CD1c-positive myeloid dendritic cell (primary cell): ENCODE results near the gene LYPD8.
"Not testable (repeated sequence)": the region's sequence is repeated elsewhere in the genome, so short reads cannot be mapped to it uniquely, and the experiment has no call there.

ENCODE experiments used
- DNase-seq: peaks from one replicate; pipeline ENCODE4 v3.0.0-alpha.2; 2016; ENCODE audit errors: extremely low spot score

LYPD8 gene, protein sequence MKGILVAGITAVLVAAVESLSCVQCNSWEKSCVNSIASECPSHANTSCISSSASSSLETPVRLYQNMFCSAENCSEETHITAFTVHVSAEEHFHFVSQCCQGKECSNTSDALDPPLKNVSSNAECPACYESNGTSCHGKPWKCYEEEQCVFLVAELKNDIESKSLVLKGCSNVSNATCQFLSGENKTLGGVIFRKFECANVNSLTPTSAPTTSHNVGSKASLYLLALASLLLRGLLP

DNA sequence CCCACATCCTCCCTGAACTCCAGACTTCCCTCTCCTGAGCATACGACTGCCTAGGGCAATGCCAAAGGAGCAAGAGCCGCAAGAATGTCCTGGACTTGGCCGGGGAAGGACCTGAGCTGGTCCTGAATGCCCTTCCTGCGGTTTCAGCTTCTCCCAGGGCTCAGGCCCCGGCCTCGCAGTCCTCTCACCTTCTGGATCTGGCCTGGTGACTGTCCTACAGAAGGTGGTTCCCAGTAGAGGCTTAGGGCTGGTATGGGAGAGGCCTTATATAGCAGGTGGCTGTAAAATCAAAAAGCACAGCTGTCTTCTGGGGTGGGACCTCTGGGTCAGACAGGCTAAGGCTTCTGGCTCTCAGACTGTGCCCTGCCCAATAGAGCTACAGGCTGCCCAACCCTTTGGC, at the start of gene LYPD8:
LYPD8 (minus strand) TSS at position 243 of the 400 bp plus-strand sequence. CDS start 4,678 bp downstream, outside the sequence.
- no peak for DNase-seq

DNA sequence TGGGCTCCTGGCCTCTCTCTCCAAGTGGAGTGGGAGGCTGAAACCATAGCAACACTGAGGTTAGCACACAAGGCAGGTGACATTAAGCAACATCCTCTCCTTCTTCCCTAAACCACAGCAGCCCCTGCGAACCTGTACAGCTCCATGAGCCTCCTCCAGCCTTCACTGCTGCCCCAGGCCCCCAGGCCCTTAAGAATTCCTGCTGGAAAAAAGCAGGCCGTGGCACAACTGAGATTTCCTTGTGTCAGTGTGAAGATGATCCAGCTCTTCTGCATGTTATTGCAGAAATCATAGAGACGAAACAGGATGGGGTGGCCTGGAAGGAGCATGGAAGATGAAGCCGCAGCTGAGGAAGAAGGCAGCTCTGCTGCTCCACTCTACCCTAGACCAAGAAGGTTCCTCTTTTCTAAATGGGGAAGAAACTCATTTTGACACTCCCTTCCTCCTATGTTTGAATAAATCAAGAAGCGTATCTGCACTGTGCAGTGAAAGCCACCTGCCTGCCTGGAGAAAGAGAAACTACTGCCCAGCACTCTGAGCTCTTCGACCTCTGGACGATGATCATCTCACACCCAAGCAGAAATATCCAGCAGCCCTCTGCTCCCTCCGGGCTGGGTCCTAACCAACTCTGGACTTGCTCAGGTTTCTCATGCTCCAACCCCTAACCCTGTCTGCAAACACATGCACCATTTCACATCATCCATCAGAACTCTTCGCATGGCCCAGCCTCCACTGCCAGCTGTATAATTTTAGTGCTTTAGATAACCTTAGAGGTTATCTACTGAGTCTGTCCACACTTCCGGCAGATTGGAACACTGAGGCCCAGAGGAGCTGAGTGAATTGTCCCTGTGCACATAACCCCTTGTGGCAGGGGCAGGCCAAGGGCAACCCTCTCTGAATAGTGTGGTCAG, 49.5 kb upstream of the LYPD8 start:
- DNase-seq: peak; percentile 82

DNA sequence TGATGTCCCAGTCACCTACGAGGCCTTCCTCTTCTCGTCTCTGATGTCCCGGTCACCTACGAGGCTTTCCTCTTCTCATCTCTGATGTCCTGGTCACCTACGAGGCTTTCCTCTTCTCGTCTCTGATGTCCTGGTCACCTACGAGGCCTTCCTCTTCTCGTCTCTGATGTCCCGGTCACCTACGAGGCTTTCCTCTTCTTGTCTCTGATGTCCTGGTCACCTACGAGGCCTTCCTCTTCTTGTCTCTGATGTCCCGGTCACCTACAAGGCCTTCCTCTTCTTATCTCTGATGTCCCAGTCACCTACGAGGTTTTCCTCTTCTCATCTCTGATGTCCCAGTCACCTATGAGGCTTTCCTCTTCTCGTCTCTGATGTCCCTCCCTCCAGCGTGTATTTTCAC, 47.9 kb upstream of the LYPD8 start:
- DNase-seq: not testable (repeated sequence)

DNA sequence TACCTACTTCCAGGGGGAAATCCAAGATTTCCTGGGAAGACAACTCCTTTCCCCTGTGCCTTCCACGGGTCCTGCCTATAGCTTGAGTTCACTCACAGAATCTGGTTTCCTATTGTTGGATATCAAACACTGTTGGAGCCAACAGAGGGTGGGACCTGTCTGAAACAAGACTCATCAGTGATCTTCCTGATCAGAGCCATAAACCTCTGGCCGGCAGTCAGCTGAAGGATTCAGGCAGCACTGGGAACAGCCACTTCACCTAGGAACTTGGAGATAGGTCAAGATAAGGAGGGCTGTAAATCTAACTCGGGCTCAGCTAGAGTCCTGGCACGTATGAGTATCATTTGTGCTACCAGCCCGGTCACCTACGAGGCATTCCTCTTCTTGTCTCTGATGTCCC, 46.9 kb upstream of the LYPD8 start:
- no peak for DNase-seq

DNA sequence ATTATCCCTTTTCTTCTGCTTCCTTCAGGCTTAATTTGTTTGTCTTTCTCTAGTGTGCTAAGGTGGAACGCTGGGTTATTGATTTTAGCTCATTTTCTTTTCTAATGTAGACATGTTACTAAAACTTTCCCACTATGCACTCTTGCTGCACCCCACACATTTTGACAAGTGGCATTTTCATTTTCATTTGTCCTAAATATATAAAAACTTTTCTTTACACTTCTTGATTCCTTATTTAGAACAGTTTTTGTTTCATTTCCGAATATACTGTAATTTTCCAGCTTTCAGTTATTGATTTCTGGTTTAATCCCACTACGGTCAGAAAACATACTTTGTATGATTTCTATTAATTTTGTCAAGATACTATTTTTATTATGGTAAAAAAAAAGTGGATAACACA, 44.9 kb upstream of the LYPD8 start:
- no peak for DNase-seq

DNA sequence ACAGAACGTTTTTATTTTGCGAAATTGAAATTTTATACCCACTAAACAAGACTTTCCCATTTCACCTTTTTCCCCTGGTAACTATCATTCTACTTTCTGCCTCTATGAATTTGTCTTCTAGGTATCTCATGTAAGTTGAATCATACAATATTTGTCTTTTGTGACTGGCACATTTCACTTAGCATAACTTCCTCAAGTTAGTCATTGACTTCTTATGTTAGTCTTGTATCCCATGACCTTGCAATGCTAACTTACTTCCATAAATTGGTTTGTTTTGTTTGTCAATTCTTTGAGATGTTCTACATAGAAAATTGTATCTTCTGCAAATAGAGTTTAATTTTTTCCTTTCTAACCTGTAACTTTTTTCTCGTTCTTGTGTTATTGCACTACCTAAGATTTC, 43.2 kb upstream of the LYPD8 start:
- DNase-seq: peak; percentile 47

DNA sequence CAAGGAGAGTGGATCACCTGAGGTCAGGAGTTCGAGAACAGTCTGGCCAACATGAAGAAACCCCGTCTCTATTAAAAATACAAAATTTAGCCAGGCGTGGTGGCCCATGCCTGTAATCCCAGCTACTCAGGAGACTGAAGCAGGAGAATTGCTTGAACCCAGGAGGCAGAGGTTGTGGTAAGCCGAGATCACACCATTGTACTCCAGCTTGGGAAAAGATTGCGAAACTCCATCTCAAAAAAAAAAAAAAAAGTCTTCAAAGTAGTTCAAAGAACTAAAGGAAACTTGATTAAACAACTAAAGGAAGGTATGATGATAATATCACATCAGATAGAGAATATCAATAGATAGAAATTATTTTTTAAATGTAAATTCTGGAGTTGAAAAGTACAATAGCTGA, 39.1 kb upstream of the LYPD8 start:
- not testable (repeated sequence) for DNase-seq

DNA sequence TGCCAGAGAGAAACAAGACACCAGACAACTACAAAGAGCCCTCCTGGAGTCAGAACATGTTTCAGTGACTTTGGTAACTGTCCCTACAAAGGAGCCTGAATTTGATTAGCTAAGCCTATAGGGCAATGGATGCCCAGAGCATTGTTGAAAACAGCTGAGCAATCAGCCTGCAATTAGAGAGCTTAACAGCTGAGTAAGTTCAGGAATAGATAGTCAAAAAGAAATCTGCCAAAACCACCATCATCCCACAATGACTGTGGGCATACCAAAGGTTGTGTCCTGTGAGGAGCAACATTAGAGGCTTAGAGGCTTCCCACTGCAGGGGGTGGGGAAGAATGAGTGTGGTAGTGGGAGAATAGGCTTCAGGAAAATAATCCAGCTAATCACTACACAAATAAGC, 38.0 kb upstream of the LYPD8 start:
- DNase-seq: no peak

DNA sequence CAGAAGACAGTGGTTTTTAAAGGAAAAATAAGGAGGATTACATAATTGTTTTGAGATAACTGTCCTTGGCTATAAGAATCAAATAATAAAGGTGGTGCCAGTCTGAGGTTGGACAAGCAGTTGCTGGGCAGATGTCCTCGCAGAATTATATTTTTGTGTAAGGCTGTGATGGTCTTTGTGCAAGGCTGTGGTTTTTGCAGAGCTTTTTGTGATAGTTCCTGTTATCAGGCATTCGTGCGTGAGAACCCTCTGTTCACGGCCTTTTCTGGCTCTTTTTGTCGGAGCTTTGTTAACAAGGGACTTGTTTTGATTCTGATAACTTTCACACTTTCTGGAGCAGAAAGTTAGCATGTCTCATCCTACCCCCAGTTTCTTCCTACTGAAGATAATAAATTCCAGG, 36.8 kb upstream of the LYPD8 start:
- DNase-seq: peak; percentile 63

DNA sequence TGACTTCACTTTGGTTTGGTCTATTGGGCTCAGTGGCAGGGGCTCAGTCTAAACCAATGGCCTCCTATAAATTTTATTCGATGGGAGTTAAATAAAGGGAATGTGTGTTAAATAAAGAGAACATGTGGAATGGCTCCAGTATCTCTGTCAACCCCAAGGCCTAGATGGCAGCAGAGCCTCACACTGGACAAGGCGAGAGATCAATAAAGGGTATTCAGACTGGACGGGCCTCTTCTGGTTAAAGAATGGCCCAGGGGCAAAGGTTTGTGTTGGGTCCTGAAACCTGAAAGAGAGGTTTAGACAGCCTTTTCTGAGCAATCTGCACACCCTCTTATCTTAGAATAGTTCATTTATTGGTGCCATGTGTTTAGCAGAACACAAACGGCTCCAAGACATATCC, 35.5 kb upstream of the LYPD8 start:
- DNase-seq: no peak

DNA sequence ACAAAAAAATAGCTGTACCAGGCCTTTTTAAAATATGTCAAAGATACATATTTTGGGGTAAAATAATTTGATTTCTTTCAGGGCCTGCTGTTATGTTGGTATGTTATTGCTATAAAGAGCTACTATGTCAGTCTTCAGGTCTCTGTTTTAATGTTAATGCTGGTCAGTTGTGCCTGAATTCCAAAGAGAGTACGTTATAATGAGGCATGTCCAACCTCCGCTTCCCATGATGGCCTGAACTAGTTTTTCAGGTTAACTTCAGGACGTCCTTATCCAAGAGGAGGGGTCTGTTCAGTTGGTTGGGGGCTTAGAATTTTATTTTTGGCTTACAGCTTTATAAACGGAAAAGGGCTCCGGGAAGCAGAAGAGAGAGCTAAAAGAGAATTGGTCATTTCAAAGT, 34.9 kb upstream of the LYPD8 start:
- no peak for DNase-seq

DNA sequence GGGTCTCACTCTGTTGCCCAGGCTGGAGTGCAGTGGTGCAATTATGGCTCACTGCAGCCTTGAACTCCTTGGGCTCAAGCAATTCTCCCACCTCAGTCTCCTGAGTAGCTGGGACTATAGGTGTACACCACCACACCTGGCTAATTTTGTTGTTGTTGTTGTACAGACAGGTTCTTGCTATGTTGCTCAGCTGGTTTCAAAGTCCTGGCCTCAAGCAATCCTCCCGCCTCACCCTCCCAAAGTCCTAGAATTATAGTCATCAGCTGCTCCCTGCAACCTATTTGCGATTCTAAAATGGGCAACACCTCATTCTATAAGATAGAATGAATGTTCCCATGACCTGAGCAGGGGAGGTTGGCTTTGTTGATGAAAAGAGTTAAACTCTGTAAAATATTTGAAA, 33.8 kb upstream of the LYPD8 start:
- not testable (repeated sequence) for DNase-seq

DNA sequence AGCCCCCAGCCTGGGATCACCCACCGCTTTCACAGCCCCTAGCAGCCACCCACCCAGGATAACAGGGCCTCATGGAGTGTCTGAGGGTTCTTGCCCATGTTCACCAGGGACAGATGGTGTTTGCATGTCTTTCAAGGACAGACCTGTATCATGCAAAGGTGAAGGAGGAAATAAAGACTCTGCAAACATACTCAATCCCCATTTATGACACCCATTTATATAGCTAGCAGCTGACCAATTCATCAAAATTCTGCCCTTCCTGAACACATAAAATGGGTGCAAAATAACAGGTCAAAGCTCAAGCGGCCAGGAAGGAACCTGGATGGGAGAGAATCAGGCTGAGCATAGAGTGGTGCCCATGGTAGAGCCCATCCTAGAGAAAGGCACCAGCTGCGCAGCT, 32.8 kb upstream of the LYPD8 start:
- no peak for DNase-seq

DNA sequence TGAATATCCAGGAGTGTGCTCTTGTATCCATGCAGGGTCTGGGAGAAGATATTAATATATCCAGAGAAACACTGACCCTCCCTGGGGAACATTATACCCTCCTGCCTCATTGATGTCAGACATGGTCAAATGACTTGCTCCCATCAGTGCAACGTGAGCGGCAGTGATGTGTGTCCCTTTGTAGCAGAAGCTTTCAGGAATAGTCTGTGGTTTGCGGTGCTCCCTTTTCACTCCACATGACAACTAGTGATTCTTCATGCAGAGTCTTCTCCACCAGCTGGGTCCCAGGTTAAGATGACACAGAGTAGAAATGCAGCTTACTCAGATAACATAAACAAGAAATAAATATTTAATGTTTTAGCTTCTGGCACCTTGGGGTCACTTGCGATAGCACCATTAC, 31.9 kb upstream of the LYPD8 start:
- DNase-seq: no peak

DNA sequence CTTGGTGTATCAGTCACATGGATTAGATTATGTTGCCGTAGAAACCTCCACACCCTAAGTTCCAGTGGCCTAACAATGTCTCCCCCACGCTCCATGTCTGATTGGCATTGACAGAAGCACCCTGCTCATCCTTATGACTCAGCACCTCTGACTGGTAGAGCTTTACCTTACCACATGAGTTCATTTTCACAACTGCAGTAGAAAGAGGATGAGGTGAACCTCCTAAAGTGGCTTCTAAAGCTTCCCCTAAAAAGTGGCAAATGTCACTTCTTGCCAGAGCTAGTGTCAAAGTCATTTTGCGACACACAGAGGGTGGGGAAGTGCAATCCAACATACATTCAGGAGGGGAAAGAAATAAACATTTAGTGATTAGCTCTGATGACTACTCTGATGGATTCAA, 30.6 kb upstream of the LYPD8 start:
- DNase-seq: peak; percentile 58

DNA sequence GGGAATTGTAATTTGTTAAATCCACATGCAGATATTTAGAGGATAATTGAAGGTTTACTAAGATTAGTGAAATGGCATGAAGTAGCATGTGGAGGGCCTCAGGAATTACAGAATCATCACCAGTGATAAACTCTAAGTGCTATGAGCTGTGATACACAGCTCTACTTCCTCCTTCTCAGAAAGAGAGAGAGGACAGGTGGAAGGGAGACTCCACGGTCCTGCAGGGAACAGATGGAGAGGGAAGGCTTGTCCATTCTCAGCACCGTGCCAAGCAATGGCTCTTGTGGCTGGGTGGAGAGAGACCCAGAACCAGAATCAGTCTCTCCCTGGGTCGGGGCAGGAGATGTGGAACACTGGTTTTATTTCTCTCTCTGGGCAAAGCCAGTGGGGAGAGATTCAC, 27.8 kb upstream of the LYPD8 start:
- no peak for DNase-seq

DNA sequence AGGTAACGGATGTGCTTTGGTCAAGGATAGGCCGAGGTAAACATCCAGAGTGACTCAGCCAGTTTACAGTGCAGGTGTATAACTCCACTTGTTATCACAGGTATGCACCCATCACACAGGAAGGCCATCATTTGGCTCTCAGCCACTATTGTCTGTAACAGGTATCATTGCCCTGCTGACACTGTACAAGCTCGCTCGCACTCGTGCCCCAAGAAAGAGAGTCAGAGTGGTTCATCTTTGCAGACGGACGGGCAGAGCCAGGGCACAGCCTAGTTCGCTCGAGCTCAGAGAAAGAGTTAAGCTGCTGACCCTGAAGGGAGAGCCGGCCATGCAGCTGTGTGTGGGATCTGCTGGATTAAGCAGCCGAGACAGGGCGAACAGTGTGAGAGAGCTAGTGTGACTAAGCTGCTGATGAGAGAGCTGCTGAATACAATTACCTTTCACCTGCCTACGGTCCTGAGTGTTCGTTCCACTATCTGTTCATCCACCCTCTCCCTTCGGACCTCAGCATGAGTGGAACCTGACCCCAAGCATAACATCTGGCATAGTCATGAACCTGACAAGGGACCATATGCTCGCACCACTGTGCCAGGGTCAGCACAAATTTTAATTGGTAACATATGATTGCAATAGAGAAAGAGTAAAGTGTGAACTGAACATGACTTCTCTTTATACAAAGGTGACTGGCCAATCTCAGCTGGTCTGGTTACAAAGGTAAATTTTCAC, 27.0 kb upstream of the LYPD8 start:
- DNase-seq: no peak

DNA sequence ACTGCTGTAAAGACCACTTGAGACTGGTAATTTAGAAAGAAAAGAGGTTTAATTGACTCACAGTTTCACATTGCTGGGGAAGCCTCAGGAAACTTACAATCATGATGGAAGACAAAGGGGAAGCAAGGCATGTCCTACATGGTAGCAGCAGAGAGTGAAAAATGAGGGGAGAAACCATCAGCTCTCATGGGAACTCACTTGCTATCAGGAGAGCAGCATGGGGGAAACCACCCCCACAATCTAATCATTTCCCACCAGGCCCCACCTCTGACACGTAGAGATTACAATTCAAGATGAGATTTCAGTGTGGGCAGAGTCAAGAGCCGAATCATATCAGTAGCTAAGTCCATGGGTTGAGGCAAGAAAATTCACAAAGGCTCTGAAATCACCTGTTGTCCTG, 23.8 kb upstream of the LYPD8 start:
- peak; percentile 9 for DNase-seq

DNA sequence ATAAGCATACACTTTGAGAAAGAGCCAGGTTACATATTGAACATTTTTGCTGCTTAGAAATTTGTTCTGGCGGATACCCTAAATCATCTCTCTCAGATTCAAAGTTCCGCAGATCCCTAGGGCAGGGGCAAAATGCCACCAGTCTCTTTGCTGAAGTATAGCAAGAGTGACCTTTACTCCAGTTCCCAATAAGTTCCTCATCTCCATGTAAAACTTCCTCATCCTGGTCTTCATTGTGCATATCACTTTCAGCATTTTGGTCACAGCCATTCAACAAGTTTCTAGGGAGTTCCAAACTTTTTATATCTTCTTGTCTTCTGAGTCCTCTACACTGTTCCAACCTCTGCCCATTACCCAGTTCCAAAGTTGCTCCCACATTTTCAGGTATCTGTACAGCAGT, 23.3 kb upstream of the LYPD8 start:
- DNase-seq: peak; percentile 43

DNA sequence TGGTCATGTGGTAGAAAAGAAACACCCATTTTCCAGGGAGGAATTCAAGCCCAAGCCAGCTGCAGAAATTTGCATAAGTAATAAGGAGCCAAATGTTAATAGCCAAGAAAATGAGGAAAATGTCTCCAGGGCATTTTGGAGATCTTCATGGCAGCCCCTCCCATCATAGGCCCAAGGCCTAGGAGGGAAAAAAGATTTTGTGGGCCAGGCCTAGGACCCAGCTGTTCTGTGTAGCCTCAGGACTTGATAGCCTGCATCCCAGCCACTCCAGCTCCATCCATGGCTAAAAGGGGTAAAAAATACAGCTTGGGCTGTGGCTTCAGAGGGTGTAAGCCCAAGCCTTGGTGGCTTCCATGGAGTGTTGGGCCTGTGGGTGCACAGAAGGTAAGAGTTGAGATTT, 21.4 kb upstream of the LYPD8 start:
- no peak for DNase-seq

DNA sequence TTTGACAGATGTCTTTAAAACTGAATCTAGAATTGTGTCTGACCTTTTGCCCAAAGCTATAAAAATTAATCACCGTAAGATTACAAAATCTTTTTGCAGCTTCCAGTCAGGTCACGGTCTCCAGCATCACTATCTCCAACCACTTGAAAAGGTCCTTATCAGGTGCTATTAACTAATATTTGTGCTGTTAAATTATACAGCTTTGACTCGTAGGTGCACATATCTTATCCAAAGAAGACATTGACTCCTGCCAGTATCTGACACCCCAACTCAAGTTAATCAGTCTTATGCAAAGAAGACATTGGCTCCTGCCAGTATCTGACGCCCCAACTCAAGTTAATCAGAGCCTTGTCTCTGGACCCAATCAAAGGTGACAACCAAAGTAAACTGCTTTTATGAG, 19.9 kb upstream of the LYPD8 start:
- no peak for DNase-seq

DNA sequence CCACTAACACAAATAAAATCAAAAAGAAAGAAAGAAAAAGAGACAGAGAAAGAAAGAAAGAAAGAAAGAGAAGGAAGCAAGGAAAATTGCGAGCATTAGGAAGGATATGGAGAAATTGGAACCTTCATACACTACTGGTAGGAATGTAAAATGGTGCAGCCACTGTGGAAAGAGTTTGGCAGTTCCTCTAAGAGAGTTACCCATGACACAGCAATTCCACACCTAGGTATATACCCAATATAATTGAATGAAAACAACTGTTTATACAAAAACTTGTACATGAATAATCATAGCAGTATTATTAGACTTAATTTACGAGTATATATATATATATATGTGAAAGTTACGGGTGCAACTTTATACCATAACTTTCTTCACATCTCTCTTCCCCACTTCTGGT, 4.1 kb upstream of the LYPD8 start:
- no peak for DNase-seq

DNA sequence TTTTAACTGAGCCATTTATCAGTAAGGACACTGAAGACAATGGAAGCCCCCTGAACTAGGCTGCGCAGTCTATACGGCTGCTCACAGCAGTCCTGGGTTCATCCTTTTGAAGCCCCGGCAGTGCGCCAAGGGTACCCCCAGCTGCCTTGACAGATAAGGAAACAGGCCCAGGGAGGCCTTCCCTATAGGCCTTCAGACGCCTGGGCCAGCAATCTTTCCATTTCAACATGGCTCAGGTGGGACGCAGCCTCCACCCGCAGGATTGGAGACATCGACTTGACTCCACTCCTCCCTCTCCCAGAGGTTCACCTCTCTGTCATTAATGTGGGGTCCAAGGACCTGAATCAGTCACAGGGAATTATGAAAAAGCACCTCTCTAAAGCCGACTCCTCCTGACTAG, 2.8 kb upstream of the LYPD8 start:
- no peak for DNase-seq
